22Rv1 (cell line): Measurements from ENCODE around the gene CETN3.

Experiments used
- CTCF ChIP-seq: fragments of 450-650 bp; IDR thresholded peaks from 2 replicates; pipeline ENCODE4 v1.5.1; 2017; ENCODE audit warnings: mild to moderate bottlenecking
- ZFX ChIP-seq: fragments of 450-650 bp; IDR thresholded peaks from 2 replicates; pipeline ENCODE4 v1.6.1; 2017; ENCODE audit warnings: antibody characterized with exemption, borderline replicate concordance

GRCh38 chr5:90446961-90447360, 37.4 kb upstream of the CETN3 start:
- TF ChIP-seq CTCF (no peak), ZFX (no peak)
